H1 (cell line): Measurements from ENCODE around the gene TOM1. TPM values are rescaled to one million over a fixed set of nuclear protein-coding genes. Genes with fewer than 3 reads are reported as not detected.

Experiments
- CTCF ChIA-PET: fragments of 300-600 bp; sonication (Branson Sonifier 250); formaldehyde crosslinking; loops from one replicate; lab custom pipeline; 2021; ENCODE audit not compliant: partially characterized antibody; lab: Charles Lee
- POLR2A ChIA-PET: fragments of 300-600 bp; sonication (Branson Sonifier 250); formaldehyde crosslinking; loops from one replicate; lab custom pipeline; 2021; ENCODE audit warnings: inconsistent platforms; ENCODE audit not compliant: partially characterized antibody; lab: Charles Lee
- DNase-seq, 2 experiments: peaks; one replicate each; pipeline versions ENCODE4 v3.0.0 to v3.0.0-alpha.2; 2010 to 2022; ENCODE audit warnings: low spot score in 2 of 2, low read depth in 1 of 2, mixed read lengths in 1 of 2
- FAIRE-seq: peaks from 2 replicates; lab custom pipeline; 2011; peaks lifted over from hg19 to GRCh38; lab: Jason Lieb, UNC
- H2AFZ ChIP-seq: 2 replicates; pipeline ENCODE4 v1.8.1; 2012; ENCODE audit warnings: low read length, inconsistent platforms
- H2AK5ac ChIP-seq: 2 replicates; pipeline ENCODE4 v1.6.1; 2013; ENCODE audit warnings: low read depth, low read length
- H2BK120ac ChIP-seq: replicated peaks from 2 replicates; pipeline ENCODE3; 2013; ENCODE audit warnings: low read depth, low read length, inconsistent platforms
- H2BK12ac ChIP-seq: 2 replicates; pipeline ENCODE4 v1.6.1; 2013; ENCODE audit warnings: low read depth, low read length
- H2BK15ac ChIP-seq: 2 replicates; pipeline ENCODE4 v1.6.1; 2013; ENCODE audit warnings: low read length
- H2BK20ac ChIP-seq: 2 replicates; pipeline ENCODE4 v1.6.1; 2013; ENCODE audit warnings: low read length
- H2BK5ac ChIP-seq: 2 replicates; pipeline ENCODE4 v1.6.1; 2013; ENCODE audit warnings: low read depth, low read length
- H3K14ac ChIP-seq: 2 replicates; pipeline ENCODE4 v1.6.1; 2013; ENCODE audit warnings: inconsistent platforms; ENCODE audit not compliant: insufficient read length
- H3K18ac ChIP-seq: 2 replicates; pipeline ENCODE4 v1.6.1; 2013; ENCODE audit warnings: low read length; ENCODE audit errors: extremely low read depth
- H3K23ac ChIP-seq: 2 replicates; pipeline ENCODE4 v1.6.1; 2013; ENCODE audit warnings: inconsistent platforms; ENCODE audit not compliant: insufficient read length
- H3K23me2 ChIP-seq: 2 replicates; pipeline ENCODE4 v1.6.1; 2013; ENCODE audit warnings: low read depth, low read length
- H3K27ac ChIP-seq: 2 replicates; pipeline ENCODE4 v1.6.1; 2011; ENCODE audit warnings: low read depth, low read length, inconsistent platforms
- H3K27me3 ChIP-seq, 4 experiments: replicated peaks in 1 of 4; 1 replicate in 1 of 4; 2 replicates in 3 of 4; pipeline versions ENCODE4 v1.6.1 to v1.8.1; 2011 to 2013; ENCODE audit warnings: low read length in 3 of 4, mild to moderate bottlenecking in 3 of 4, inconsistent platforms in 2 of 4, mixed read lengths in 2 of 4, moderate library complexity in 1 of 4; ENCODE audit not compliant: control insufficient read depth in 3 of 4, insufficient read depth in 3 of 4; ENCODE audit errors: extremely low read depth in 1 of 4
- H3K36me3 ChIP-seq, 4 experiments: 2 replicates each; pipeline versions ENCODE4 v1.6.1 to v1.8.1; 2011 to 2013; ENCODE audit warnings: mild to moderate bottlenecking in 4 of 4, low read length in 3 of 4, moderate library complexity in 2 of 4, control low read depth in 1 of 4, inconsistent platforms in 1 of 4; ENCODE audit not compliant: insufficient read depth in 4 of 4, control insufficient read depth in 2 of 4
- H3K4ac ChIP-seq: replicated peaks from 2 replicates; pipeline ENCODE3; 2013; ENCODE audit warnings: low read length, low read depth, mixed read lengths, inconsistent platforms; ENCODE audit not compliant: insufficient read length
- H3K4me1 ChIP-seq, 4 experiments: replicated peaks in 1 of 4; 1 replicate in 1 of 4; 2 replicates in 3 of 4; pipeline versions ENCODE4 v1.6.1 to v1.8.1; 2011 to 2013; ENCODE audit warnings: low read length in 3 of 4, inconsistent platforms in 2 of 4, mixed read lengths in 1 of 4; ENCODE audit not compliant: insufficient read depth in 4 of 4, control insufficient read depth in 3 of 4
- H3K4me2 ChIP-seq, 2 experiments: 2 replicates each; pipeline versions ENCODE4 v1.6.1 to v1.8.1; 2011 to 2013; ENCODE audit warnings: low read depth in 2 of 2, low read length in 2 of 2, control low read depth in 1 of 2, inconsistent platforms in 1 of 2, mild to moderate bottlenecking in 1 of 2; ENCODE audit not compliant: insufficient read depth in 1 of 2
- H3K4me3 ChIP-seq, 4 experiments: fragments of 200-600, 300-600 bp in 1 of 4; sonication (generic), shearing (Covaris generic), sonication (Bioruptor Twin) in 1 of 4; 2 replicates each; pipeline versions ENCODE4 v1.5.1 to v1.8.1; 2011 to 2016; ENCODE audit warnings: low read length in 4 of 4, low read depth in 3 of 4, control low read depth in 2 of 4, inconsistent platforms in 2 of 4, mild to moderate bottlenecking in 2 of 4, mixed read lengths in 1 of 4, moderate library complexity in 1 of 4; ENCODE audit not compliant: insufficient read depth in 2 of 4; ENCODE audit errors: extremely low read depth in 1 of 4
- H3K56ac ChIP-seq: replicated peaks from 2 replicates; pipeline ENCODE3; 2013; ENCODE audit warnings: low read depth, mild to moderate bottlenecking, mixed read lengths, low read length, inconsistent platforms; ENCODE audit not compliant: insufficient read length
- H3K79me1 ChIP-seq: 2 replicates; pipeline ENCODE4 v1.6.1; 2013; ENCODE audit warnings: low read depth, low read length, control low read depth
- H3K79me2 ChIP-seq, 2 experiments: 2 replicates each; pipeline versions ENCODE4 v1.6.1 to v1.8.1; 2012 to 2013; ENCODE audit warnings: low read length in 2 of 2, mild to moderate bottlenecking in 2 of 2, inconsistent platforms in 1 of 2; ENCODE audit not compliant: insufficient read depth in 2 of 2, control insufficient read depth in 1 of 2
- H3K9ac ChIP-seq, 4 experiments: replicated peaks in 1 of 4; 1 replicate in 1 of 4; 2 replicates in 3 of 4; pipeline versions ENCODE4 v1.6.1 to v1.8.1; 2011 to 2013; ENCODE audit warnings: low read depth in 3 of 4, low read length in 3 of 4, control low read depth in 2 of 4, mild to moderate bottlenecking in 2 of 4, moderate library complexity in 2 of 4, inconsistent platforms in 1 of 4; ENCODE audit errors: extremely low read depth in 1 of 4
- H3K9me3 ChIP-seq, 2 experiments: 2 replicates each; pipeline versions ENCODE4 v1.6.1 to v1.8.1; 2012 to 2013; ENCODE audit warnings: mild to moderate bottlenecking in 2 of 2, moderate library complexity in 2 of 2, control low read depth in 1 of 2, inconsistent platforms in 1 of 2, low read depth in 1 of 2, low read length in 1 of 2, mixed read lengths in 1 of 2; ENCODE audit not compliant: insufficient read depth in 2 of 2
- H4K20me1 ChIP-seq, 2 experiments: replicated peaks in 1 of 2; 2 replicates each; pipeline versions ENCODE3 to v1.8.1; 2011 to 2013; ENCODE audit warnings: inconsistent platforms in 2 of 2, low read length in 2 of 2, mild to moderate bottlenecking in 1 of 2; ENCODE audit not compliant: insufficient read depth in 2 of 2, control insufficient read depth in 1 of 2
- H4K5ac ChIP-seq: 2 replicates; pipeline ENCODE4 v1.6.1; 2013; ENCODE audit warnings: low read length, low read depth, mixed read lengths, inconsistent platforms; ENCODE audit not compliant: insufficient read length
- H4K8ac ChIP-seq: 2 replicates; pipeline ENCODE4 v1.8.0; 2013; ENCODE audit warnings: mild to moderate bottlenecking, moderate library complexity, low read length, inconsistent platforms; ENCODE audit not compliant: insufficient read depth; ENCODE audit errors: extremely low read depth
- H4K91ac ChIP-seq: replicated peaks from 2 replicates; pipeline ENCODE3; 2013; ENCODE audit warnings: low read length, mixed read lengths, inconsistent platforms; ENCODE audit not compliant: insufficient read length
- ATF2 ChIP-seq: IDR thresholded peaks from 2 replicates; pipeline ENCODE4 v1.6.1; 2012; ENCODE audit warnings: low read length, inconsistent platforms
- BRCA1 ChIP-seq: IDR thresholded peaks from 2 replicates; pipeline ENCODE4 v1.6.1; 2012; ENCODE audit warnings: low read depth, low read length, improper control_type of control experiment
- CHD2 ChIP-seq: IDR thresholded peaks from 2 replicates; pipeline ENCODE4 v1.6.1; 2012; ENCODE audit warnings: low read length, improper control_type of control experiment
- EZH2 ChIP-seq: fragments of 200-600 bp; sonication (generic); IDR thresholded peaks from 2 replicates; pipeline ENCODE4 v1.7.1; 2012; ENCODE audit warnings: low read depth, mild to moderate bottlenecking, moderate library complexity, low read length, inconsistent platforms; ENCODE audit not compliant: severe bottlenecking
- GABPA ChIP-seq: IDR thresholded peaks from 2 replicates; pipeline ENCODE4 v1.6.1; 2011; ENCODE audit warnings: mild to moderate bottlenecking, low read length, moderate library complexity, borderline replicate concordance; ENCODE audit not compliant: insufficient read depth
- HDAC2 ChIP-seq, 2 experiments: fragments of 300-600 bp in 1 of 2; sonication (generic) in 1 of 2; IDR thresholded peaks; 2 replicates each; pipeline ENCODE4 v1.6.1; 2011 to 2012; ENCODE audit warnings: low read depth in 2 of 2, low read length in 2 of 2, mild to moderate bottlenecking in 2 of 2, moderate library complexity in 2 of 2, borderline replicate concordance in 1 of 2, inconsistent platforms in 1 of 2
- KDM4A ChIP-seq: IDR thresholded peaks from one replicate; pipeline ENCODE4 v1.7.1; 2012; ENCODE audit warnings: low read depth, mild to moderate bottlenecking, moderate library complexity, low read length, inconsistent platforms; ENCODE audit not compliant: severe bottlenecking
- KDM5A ChIP-seq: fragments of 200-600 bp; IDR thresholded peaks from 2 replicates; pipeline ENCODE4 v1.7.1; 2012; ENCODE audit warnings: mild to moderate bottlenecking, low read length, inconsistent platforms, mixed read lengths
- MAFK ChIP-seq: IDR thresholded peaks from 2 replicates; pipeline ENCODE4 v1.6.1; 2012; ENCODE audit warnings: low read depth, mild to moderate bottlenecking, improper control_type of control experiment, low read length
- SIRT6 ChIP-seq: IDR thresholded peaks from one replicate; pipeline ENCODE4 v1.7.1; 2012; ENCODE audit warnings: low read length, inconsistent platforms
- SP2 ChIP-seq: IDR thresholded peaks from 2 replicates; pipeline ENCODE4 v1.6.1; 2012; ENCODE audit warnings: mild to moderate bottlenecking, low read length, inconsistent platforms
- SUZ12 ChIP-seq: fragments of 200-600 bp; sonication (generic); IDR thresholded peaks from 2 replicates; pipeline ENCODE4 v1.6.1; 2012; ENCODE audit warnings: mild to moderate bottlenecking, inconsistent platforms, low read length, moderate library complexity, mixed read lengths
- TAF1 ChIP-seq: IDR thresholded peaks from 2 replicates; pipeline ENCODE4 v1.6.1; 2011; ENCODE audit warnings: mild to moderate bottlenecking, low read depth, low read length
- WGBS, 2 experiments: shearing (Covaris generic) in 1 of 2; methylation state at CpG; one replicate each; pipeline versions ENCODE4 v1.1.6 to v1.1.7; 2013 to 2015; ENCODE audit warnings: low lambda C conversion rate in 2 of 2, mixed read lengths in 2 of 2, inconsistent platforms in 1 of 2, low coverage in 1 of 2, missing lambda C conversion rate in 1 of 2; ENCODE audit not compliant: insufficient replicate concordance in 2 of 2, insufficient coverage in 1 of 2, insufficient read length in 1 of 2; ENCODE audit errors: extremely low coverage in 1 of 2, missing lambda C conversion rate in 1 of 2; 5-methylcytosine and 5-hydroxymethylcytosine counted together
- polyA plus RNA-seq, 7 experiments: library from polyadenylated mRNA; depleted of rRNA in 3 of 7; stranded (reverse) in 5 of 7; unstranded in 2 of 7; fragments of >200 nt in 5 of 7; fragments of 200-250 nt in 2 of 7; gene quantifications; 1 replicate in 5 of 7; 2 replicates in 1 of 7; 4 replicates in 1 of 7; pipeline versions ENCODE4 v1.2.1 to v1.2.3, GENCODE V29; 2011 to 2013; ENCODE audit warnings: missing spikeins in 2 of 7, mixed read lengths in 2 of 7
- total RNA-seq: library from RNA; stranded (reverse); fragmentation: NEBNext Ultra II Directional; extraction: Animal tissue kit (Norgen Biotek cat#: 25700); gene quantifications from 2 replicates; pipeline ENCODE4 v1.2.1, GENCODE V29; 2021

TOM1 gene
- total and polyA plus RNA-seq, 2 of the 8 experiments (the other 6 are each of a cell fraction or from before 2014, with no cell fraction given): 25.1 to 39.2 TPM

GRCh38 chr22:35323305-35323704 lies 23.6 kb downstream of the TOM1 start:
- H3K9me3 ChIP-seq: no peaks in the 10 kb centered on the region
- DNase-seq (no peak), FAIRE-seq (no peak)
- no peak overlapping the region for H2BK120ac ChIP-seq
- no peak overlapping the region for H4K91ac ChIP-seq
- no peaks in the 10 kb centered on the region for H3K23me2 ChIP-seq
- no peak overlapping the region for H4K8ac ChIP-seq
- H3K4me3 ChIP-seq: no peak overlapping the region
- H2AK5ac ChIP-seq: no peak overlapping the region
- H3K14ac ChIP-seq: no peak overlapping the region
- H4K5ac ChIP-seq: no peak overlapping the region
- no peak overlapping the region for H3K56ac ChIP-seq
- H2BK12ac ChIP-seq: no peak overlapping the region
- H3K79me1 ChIP-seq: no peaks in the 10 kb centered on the region; the same call in none of the 2 replicates
- no peak overlapping the region for H2AFZ ChIP-seq
- H3K79me2 ChIP-seq: no peaks in the 10 kb centered on the region
- WGBS, 2 experiments: 97% methylated on average over 10 of the region's 11 CpGs; no CpG with 5 or more reads in 1 of the 2 experiments
- no peak overlapping the region for H2BK15ac ChIP-seq
- CTCF ChIA-PET: interaction anchor here (0.8 kb wide), 1 partner anchor 12 kb away, joined by 3 read pairs; no protein-coding TSS in a partner anchor
- peaks cover 3% of the 10 kb centered on the region in 2 experiments for H4K20me1 ChIP-seq
- peaks cover 5 to 13% (median 8%) of the 10 kb centered on the region in 4 experiments; a peak in 6 of 8 replicates for H3K36me3 ChIP-seq
- H2BK20ac ChIP-seq: no peak overlapping the region
- no peak overlapping the region for H2BK5ac ChIP-seq
- no peak overlapping the region for H3K4me2 ChIP-seq
- POLR2A ChIA-PET: interaction anchor here (0.6 kb wide), 1 partner anchor 59 kb away, joined by 3 read pairs; no protein-coding TSS in a partner anchor
- no peak overlapping the region for H3K23ac ChIP-seq
- no peaks in the 10 kb centered on the region for H3K4me1 ChIP-seq
- H3K4ac ChIP-seq: no peak overlapping the region
- no peaks in the 10 kb centered on the region for H3K27me3 ChIP-seq
- H3K9ac ChIP-seq: no peak overlapping the region
- H3K27ac ChIP-seq: no peak overlapping the region
- no peak overlapping the region for H3K18ac ChIP-seq
- TF ChIP-seq KDM5A (no peak), ATF2 (no peak), SP2 (no peak), KDM4A (no peak), SIRT6 (no peak), TAF1 (no peak), SUZ12 (no peak), MAFK (no peak), CHD2 (no peak), HDAC2 (IDR thresholded peaks at IDR 0.05; ENCODE audit: borderline replicate concordance in 1 of 2, low read depth in 2 of 2, low read length in 2 of 2) (no peak), GABPA (no peak), BRCA1 (no peak), EZH2 (no peak)
